Activated CD4-positive, CD25-positive, alpha-beta regulatory T cell treated with anti-CD3 and anti-CD28 coated beads, Interleukin-2, amount 50 U/mL, for 16 hours (primary cell): Measurements from ENCODE around the gene STARD9.
"Not testable (repeated sequence)": the region's sequence is repeated elsewhere in the genome, so short reads cannot be mapped to it uniquely, and the experiment has no call there.

Experiments used
- DNase-seq: peaks from one replicate; pipeline ENCODE4 v3.0.0-alpha.2; 2020; ENCODE audit warnings: low read depth, low spot score

Gene STARD9

GRCh38 chr15:42575188-42576039, at the start of gene STARD9:
Gene STARD9, plus strand, starts transcription at chr15:42575606. Its CDS starts 110 bp downstream, at chr15:42575716.
- DNase-seq: peak; percentile 81

DNA sequence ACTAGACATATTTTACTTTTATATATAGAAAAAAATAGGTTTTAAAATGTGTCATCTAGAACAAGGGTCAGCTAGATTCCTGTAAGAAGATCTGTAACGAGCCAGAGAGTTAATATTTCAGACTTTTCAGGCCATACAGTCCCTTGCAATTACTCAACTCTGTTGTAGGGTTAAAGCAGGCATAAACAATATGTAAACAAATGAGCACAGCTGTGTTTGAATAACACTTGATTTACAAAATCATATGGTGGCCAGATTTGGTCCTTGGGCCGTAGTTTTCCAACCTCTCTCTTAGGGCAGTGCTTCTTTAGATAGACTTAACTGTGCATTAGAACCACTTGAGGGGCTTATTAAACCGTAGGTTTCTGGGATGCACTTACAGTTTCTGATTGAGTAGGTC, 46.4 kb upstream of the STARD9 start:
- no peak for DNase-seq

DNA sequence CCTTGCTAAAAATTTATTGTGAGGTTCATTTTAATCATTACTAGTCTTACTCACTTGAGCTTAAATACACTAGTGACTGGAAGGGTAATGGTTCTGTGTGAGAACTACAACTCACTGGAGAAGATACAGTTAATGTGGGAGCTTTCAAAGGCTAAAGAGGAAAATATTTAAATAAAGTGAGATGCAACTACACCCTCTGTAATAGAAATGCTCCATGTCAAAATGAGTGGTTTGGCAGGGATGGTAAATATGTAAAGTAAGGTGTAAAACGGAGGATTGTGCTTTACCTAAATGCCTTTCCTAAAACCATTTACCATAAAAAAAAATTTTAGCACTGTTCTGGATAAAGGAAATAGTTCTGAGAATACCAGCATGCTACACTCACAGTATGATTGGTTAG, 42.2 kb upstream of the STARD9 start:
- DNase-seq: no peak

- DNase-seq: no peak
Observed at GRCh38 chr15:42544853-42545629, 30.4 kb upstream of the STARD9 start.

GRCh38 chr15:42547918-42548248, 27.5 kb upstream of the STARD9 start:
- DNase-seq: no peak

- DNase-seq: peak; percentile 79
Observed at GRCh38 chr15:42548249-42549031, 27.0 kb upstream of the STARD9 start, which contains the start of the genes HAUS2 and LRRC57. Gene HAUS2, plus strand, starts transcription at chr15:42548838. Its CDS starts 35 bp downstream, at chr15:42548873. Gene LRRC57, minus strand, starts transcription at chr15:42548793. Its CDS starts 359 bp downstream, at chr15:42548434.

GRCh38 chr15:42549032-42549491, 26.3 kb upstream of the STARD9 start:
- no peak for DNase-seq

DNA sequence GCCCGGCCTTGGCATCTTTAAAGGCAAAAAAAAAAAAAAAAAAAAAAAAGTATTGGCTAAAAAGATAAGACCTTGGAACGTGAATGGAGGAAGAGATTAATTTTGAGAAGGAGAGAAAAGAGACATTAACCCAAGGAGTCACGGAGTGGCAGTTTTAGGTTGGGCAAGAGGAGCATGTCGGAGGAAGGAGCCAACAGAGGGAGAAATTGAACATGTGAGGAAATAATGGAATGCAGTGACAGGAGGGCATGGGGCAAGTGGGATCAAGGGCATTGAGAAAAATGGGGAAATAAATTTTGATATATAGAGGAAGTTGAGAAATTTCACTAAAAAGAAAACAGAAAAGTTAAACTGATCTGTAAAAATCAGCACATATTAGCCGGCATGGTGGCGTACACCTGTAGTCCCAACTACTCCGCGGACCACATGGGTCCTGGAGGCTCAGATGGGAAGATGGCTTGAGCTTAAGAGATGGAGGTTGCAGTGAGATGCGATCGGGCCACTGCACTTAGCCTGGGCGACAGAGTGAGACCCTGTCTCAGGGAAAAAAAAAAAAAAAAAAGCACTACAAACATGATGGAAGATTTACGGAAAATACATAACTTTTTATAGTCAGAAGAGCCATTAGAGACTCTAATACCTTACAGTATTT, 25.5 kb upstream of the STARD9 start:
- no peak for DNase-seq

DNA sequence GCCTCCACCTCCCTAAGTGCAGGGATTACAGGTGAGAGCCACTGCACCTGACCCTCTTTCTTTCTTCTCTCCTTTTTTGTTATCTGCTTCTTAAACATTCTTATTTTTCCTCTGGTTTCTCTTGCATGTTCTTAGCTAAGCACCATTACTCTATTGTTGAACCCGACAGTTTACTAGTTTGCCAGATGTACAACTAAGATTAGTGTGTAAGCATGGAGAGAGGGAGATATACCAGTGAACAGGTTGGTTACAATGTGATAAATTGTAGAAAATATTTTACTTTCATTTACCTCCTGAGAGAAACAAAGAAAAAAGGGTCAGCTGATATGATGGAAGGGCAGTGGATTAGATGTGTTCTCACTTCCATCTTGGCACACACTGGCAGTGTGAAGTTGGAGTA, 21.9 kb upstream of the STARD9 start:
- DNase-seq: no peak

DNA sequence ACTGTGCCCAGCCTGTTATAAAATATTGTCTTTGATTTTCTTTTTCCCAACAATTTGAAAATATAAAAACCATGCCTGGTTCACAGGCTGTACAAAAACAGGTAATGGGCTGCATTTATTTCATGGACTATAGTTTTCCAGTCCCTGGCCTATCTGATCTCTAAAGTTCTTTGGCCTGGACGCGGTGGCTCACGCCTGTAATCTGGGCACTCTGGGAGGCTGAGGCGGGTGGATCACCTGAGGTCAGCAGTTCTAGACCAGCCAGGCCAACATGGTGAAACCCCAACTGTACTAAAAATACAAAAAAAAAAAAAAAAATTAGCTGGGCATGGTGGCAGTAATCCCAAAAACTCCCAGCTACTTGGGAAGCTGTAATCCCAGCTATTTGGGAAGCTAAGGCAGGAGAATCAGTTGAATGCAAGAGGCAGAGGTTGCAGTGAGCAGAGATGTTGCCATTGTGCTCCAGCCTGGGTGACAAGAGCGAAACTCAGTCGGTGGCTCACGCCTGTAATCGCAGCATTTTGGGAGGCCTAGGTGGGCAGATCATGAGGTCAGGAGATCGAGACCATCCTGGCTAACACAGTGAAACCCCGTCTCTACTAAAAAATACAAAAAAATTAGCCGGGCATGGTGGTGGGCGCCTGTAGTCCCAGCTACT, 18.7 kb upstream of the STARD9 start:
- not testable (repeated sequence) for DNase-seq

DNA sequence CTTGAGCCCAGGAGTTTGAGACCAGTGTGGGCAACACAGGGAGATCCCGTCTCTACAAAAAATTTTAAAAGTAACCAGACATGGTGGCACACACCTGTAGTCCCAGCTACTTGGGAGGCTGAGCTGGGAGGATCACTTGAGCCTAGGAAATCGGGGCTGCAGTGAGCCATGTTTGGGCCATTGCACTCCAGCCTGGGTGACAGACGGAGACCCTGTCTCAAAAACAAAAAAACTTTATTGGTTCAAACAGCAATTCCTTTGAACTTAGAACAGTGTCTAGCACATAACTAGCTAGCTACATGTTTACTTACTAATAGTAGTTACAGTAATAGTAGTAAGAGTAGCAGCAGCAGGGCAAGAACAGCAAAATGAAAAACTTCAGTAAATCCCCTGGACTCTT, 16.7 kb upstream of the STARD9 start:
- no peak for DNase-seq

DNA sequence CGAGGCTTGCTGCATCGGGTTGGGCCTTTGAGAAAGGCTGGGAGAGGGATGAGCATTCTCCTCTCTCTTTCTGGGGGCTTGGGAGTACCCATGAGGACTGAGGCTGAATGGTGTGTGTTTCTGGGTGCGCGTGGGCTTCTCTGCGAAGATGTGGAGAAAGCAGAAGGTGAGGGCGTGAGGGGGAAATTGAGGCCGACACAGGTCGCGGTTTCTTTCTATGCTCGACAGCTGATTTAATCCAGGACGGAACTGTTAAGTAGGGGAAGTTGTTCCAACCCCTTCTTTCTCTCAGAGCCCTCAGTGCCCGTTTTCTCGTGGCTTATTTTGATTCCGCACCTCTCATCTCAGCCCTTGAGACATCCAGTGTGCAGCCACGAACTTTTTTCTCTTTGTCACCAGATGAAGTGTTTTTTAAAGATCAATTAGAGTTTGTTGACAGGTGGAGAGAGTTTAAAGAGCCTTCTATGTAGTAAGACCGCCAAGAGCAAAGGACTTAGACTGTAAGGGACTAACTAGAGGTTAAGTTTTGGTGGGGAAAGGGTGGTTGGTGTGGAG, 711 bp downstream of the STARD9 start:
- DNase-seq: no peak

DNA sequence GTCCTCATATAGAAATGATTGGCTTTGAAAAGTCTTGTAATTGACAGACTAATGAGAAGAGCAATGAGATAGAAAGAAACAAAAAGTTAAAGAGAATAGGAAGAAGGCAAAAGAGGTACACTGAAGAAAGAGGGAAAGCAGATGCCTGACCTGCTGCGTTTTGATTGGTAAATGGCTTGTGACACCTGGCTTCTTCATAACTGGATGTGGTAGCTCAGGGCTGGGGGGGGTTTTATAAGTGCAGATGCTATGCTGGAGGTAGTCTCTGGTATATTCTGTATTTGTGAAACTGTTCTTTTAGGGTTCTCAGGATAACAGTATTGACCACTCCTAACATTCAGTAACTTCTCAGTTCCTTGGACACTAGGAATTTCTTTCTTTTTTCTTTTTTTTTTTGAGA, 1.4 kb downstream of the STARD9 start:
- DNase-seq: no peak

- no peak for DNase-seq
Observed at GRCh38 chr15:42577514-42578031, 2.2 kb downstream of the STARD9 start.

DNA sequence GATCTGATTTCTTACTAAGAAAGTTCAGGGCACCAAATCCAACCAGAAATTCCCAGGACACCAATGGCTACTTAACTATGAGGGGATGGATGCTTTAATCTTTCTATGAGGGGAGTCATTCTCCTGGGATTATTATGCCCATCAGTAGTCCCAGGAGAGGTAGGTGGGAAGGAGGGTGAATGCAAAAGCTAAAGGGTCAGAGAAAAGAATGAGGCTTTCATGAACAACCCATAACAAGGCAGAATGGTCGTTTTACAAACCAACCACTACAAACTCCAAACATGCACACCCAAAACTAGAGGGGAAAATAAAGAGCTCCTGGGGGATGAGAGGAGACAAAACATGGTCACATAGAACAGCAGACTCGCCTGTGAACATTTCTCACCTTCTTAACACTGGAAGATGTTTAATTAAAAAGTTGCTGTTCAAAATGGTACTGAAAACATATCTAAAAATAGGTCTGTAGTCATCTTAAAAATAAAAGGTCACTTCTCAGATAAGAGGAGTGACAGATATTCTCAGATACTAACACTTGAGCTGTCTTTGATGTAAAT, 3.7 kb downstream of the STARD9 start:
- DNase-seq: no peak

- DNase-seq: peak; percentile 51
Observed at GRCh38 chr15:42581272-42581730, 5.9 kb downstream of the STARD9 start.

- DNase-seq: no peak
Observed at GRCh38 chr15:42582569-42583375, 7.4 kb downstream of the STARD9 start.

GRCh38 chr15:42584031-42584765, 8.8 kb downstream of the STARD9 start:
- DNase-seq: no peak
